Measurements from ENCODE around the gene ZDHHC18. TPM values are rescaled to one million over a fixed set of nuclear protein-coding genes. Genes with fewer than 3 reads are reported as not detected.

Gene ZDHHC18
- total and polyA plus RNA-seq, 2 of the 8 experiments (the other 6 are each of a cell fraction or from before 2014, with no cell fraction given): 29.7 to 49.8 TPM

DNA sequence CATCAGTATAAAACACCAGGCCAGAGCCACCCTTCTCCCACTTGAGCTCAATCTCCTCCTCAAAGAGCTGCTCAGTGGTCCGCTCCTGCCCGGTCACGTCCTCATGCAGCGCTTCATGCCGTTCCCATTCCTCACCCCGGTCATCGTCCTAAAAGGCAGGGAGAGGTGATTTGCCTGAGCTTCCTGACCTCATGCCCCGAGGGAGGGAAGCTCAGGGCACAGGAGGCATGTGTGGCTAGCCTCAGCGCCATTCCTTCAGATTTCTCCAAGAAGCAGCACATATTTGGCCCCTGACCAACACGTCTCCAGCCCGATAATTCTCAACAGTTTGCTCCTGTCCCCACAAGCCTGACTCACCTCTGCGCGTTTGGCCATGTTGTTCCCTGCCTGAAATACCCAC, 67.8 kb downstream of the ZDHHC18 start:
- H2AK5ac ChIP-seq (ENCODE audit: low read depth, low read length): no peak overlapping the region
- H3K4me1 ChIP-seq (replicated peaks in 1 of 4; ENCODE audit: control insufficient read depth in 3 of 4, insufficient read depth in 4 of 4, low read length in 3 of 4): peaks cover 0 to 8% (median 4%) of the 10 kb centered on the region in 4 experiments; a peak in 3 of 7 replicates
- H2AFZ ChIP-seq (ENCODE audit: low read length): no peak overlapping the region
- H2BK12ac ChIP-seq (ENCODE audit: low read depth, low read length): no peak overlapping the region
- H3K79me1 ChIP-seq (ENCODE audit: low read depth, low read length): peaks cover 6% of the 10 kb centered on the region; the same call in 1 of the 2 replicates
- ChIA-PET POLR2A (ENCODE audit: partially characterized antibody) (interaction anchor here (0.7 to 1.5 kb wide), 3 partner anchors 9 to 63 kb away, joined by 3 to 4 read pairs (median 3); partner anchors contain the start of gene NUDC), CTCF (ENCODE audit: partially characterized antibody) (interaction anchor here (31.7 kb wide), 1 partner anchor 30 kb away, joined by 547 read pairs; the partner anchor contains the start of gene SFN)
- no peak overlapping the region for H3K4me3 ChIP-seq (ENCODE audit: extremely low read depth in 1 of 4, insufficient read depth in 2 of 4, low read depth in 3 of 4, low read length in 4 of 4)
- no peaks in the 10 kb centered on the region for H3K27me3 ChIP-seq (replicated peaks in 1 of 4; ENCODE audit: control insufficient read depth in 3 of 4, extremely low read depth in 1 of 4, insufficient read depth in 3 of 4, low read length in 3 of 4)
- no peak overlapping the region for H3K23ac ChIP-seq (ENCODE audit: insufficient read length)
- 98% methylated on average over 13 of the region's 13 CpGs; no CpG with 5 or more reads in 1 of the 2 experiments for WGBS, 2 experiments (ENCODE audit: extremely low coverage in 1 of 2, insufficient coverage in 1 of 2, insufficient read length in 1 of 2, insufficient replicate concordance in 2 of 2, low coverage in 1 of 2, low lambda C conversion rate in 2 of 2, missing lambda C conversion rate in 1 of 2)
- peaks cover 4 to 13% of the 10 kb centered on the region in 2 experiments for H3K79me2 ChIP-seq (ENCODE audit: control insufficient read depth in 1 of 2, insufficient read depth in 2 of 2, low read length in 2 of 2)
- no peak overlapping the region for H4K91ac ChIP-seq (replicated peaks; ENCODE audit: insufficient read length, low read length)
- no peak overlapping the region for H3K14ac ChIP-seq (ENCODE audit: insufficient read length)
- no peak for DNase-seq (ENCODE audit: low read depth in 1 of 2, low spot score in 2 of 2)
- no peak overlapping the region for H3K27ac ChIP-seq (ENCODE audit: low read depth, low read length)
- H4K5ac ChIP-seq (ENCODE audit: insufficient read length, low read depth, low read length): no peak overlapping the region
- H3K9me3 ChIP-seq (ENCODE audit: insufficient read depth in 2 of 2, low read depth in 1 of 2, low read length in 1 of 2): no peaks in the 10 kb centered on the region
- H3K9ac ChIP-seq (replicated peaks in 1 of 4; ENCODE audit: extremely low read depth in 1 of 4, low read depth in 3 of 4, low read length in 3 of 4): no peak overlapping the region
- no peak overlapping the region for H3K56ac ChIP-seq (replicated peaks; ENCODE audit: insufficient read length, low read depth, low read length)
- no peak overlapping the region for H3K4me2 ChIP-seq (ENCODE audit: insufficient read depth in 1 of 2, low read depth in 2 of 2, low read length in 2 of 2)
- no peak overlapping the region for H2BK15ac ChIP-seq (ENCODE audit: low read length)
- no peak overlapping the region for H3K4ac ChIP-seq (replicated peaks; ENCODE audit: insufficient read length, low read depth, low read length)
- TF ChIP-seq RBBP5 (IDR thresholded peaks at IDR 0.05; ENCODE audit: borderline replicate concordance, low read depth, low read length): no peak
- peaks cover 12% of the 10 kb centered on the region; the same call in 1 of the 2 replicates for H3K23me2 ChIP-seq (ENCODE audit: low read depth, low read length)
- peaks cover 2 to 6% of the 10 kb centered on the region in 2 experiments for H4K20me1 ChIP-seq (replicated peaks in 1 of 2; ENCODE audit: control insufficient read depth in 1 of 2, insufficient read depth in 2 of 2, low read length in 2 of 2)
- no peak for FAIRE-seq
- no peak overlapping the region for H3K18ac ChIP-seq (ENCODE audit: extremely low read depth, low read length)
- H2BK20ac ChIP-seq (ENCODE audit: low read length): no peak overlapping the region
- no peak overlapping the region for H2BK120ac ChIP-seq (replicated peaks; ENCODE audit: low read depth, low read length)
- no peak overlapping the region for H4K8ac ChIP-seq (ENCODE audit: extremely low read depth, insufficient read depth, low read length)
- H2BK5ac ChIP-seq (ENCODE audit: low read depth, low read length): no peak overlapping the region
- peaks cover 8 to 32% (median 15%) of the 10 kb centered on the region in 4 experiments; a peak in 7 of 8 replicates for H3K36me3 ChIP-seq (ENCODE audit: control insufficient read depth in 2 of 4, insufficient read depth in 4 of 4, low read length in 3 of 4)

All from H1 (cell line).